Neural progenitor cell (in vitro differentiated cells): ENCODE data around the gene TMEM121. TPM values are rescaled to one million over a fixed set of nuclear protein-coding genes. Genes with fewer than 3 reads are reported as not detected.

ENCODE experiments used
- DNase-seq: peaks from one replicate; pipeline ENCODE4 v3.0.0-alpha.2; 2016; ENCODE audit warnings: low spot score
- H2AFZ ChIP-seq: fragments of 200-600 bp; sonication (generic); replicated peaks from 2 replicates; pipeline ENCODE4 v1.6.1; 2016; ENCODE audit warnings: antibody characterized with exemption
- H3F3A ChIP-seq: fragments of 200-600 bp; sonication (generic); 2 replicates; pipeline ENCODE4 v1.6.1; 2016; ENCODE audit warnings: antibody characterized with exemption, low read depth
- H3K27ac ChIP-seq: fragments of 200-600 bp; sonication (generic); 2 replicates; pipeline ENCODE4 v1.5.1; 2016; ENCODE audit warnings: mild to moderate bottlenecking
- H3K27me3 ChIP-seq: fragments of 200-600 bp; sonication (generic); 2 replicates; pipeline ENCODE4 v1.6.1; 2016; ENCODE audit warnings: mild to moderate bottlenecking, moderate library complexity
- H3K36me3 ChIP-seq: fragments of 200-600 bp; sonication (generic); 2 replicates; pipeline ENCODE4 v1.5.1; 2016
- H3K4me1 ChIP-seq: fragments of 200-600 bp; sonication (generic); 2 replicates; pipeline ENCODE4 v1.6.1; 2016; ENCODE audit warnings: mixed run types
- H3K4me2 ChIP-seq: fragments of 200-600 bp; sonication (generic); 2 replicates; pipeline ENCODE4 v1.6.1; 2016
- H3K4me3 ChIP-seq: fragments of 200-600 bp; sonication (generic); 2 replicates; pipeline ENCODE4 v1.5.1; 2016
- H3K79me2 ChIP-seq: fragments of 200-600 bp; sonication (generic); 2 replicates; pipeline ENCODE4 v1.6.1; 2016; ENCODE audit warnings: low read depth
- H3K9ac ChIP-seq: fragments of 200-600 bp; sonication (generic); 2 replicates; pipeline ENCODE4 v1.6.1; 2016
- H3K9me3 ChIP-seq: fragments of 200-600 bp; sonication (generic); 2 replicates; pipeline ENCODE4 v1.5.1; 2016; ENCODE audit warnings: low read depth
- H4K20me1 ChIP-seq: fragments of 200-600 bp; sonication (generic); 2 replicates; pipeline ENCODE4 v1.6.1; 2016; ENCODE audit warnings: low read depth
- H3K27ac Mint-ChIP-seq: 3 replicates; pipeline ENCODE4 v1.8.0; 2021; ENCODE audit warnings: mixed read lengths
- H3K27me3 Mint-ChIP-seq: 2 replicates; pipeline ENCODE4 v1.8.0; 2022; ENCODE audit warnings: low read depth, mild to moderate bottlenecking, inconsistent platforms, moderate library complexity, mixed read lengths; ENCODE audit not compliant: insufficient read depth
- H3K36me3 Mint-ChIP-seq: 3 replicates; pipeline ENCODE4 v1.8.0; 2021; ENCODE audit warnings: mixed read lengths
- H3K4me1 Mint-ChIP-seq: 3 replicates; pipeline ENCODE4 v1.8.0; 2021; ENCODE audit warnings: mixed read lengths
- H3K4me3 Mint-ChIP-seq: 3 replicates; pipeline ENCODE4 v1.8.0; 2021; ENCODE audit warnings: mild to moderate bottlenecking, moderate library complexity, mixed read lengths
- H3K9me3 Mint-ChIP-seq: 3 replicates; pipeline ENCODE4 v1.8.0; 2020; ENCODE audit warnings: mixed read lengths
- CTCF ChIP-seq: fragments of 200-600 bp; sonication (generic); IDR thresholded peaks from 2 replicates; pipeline ENCODE4 v1.5.1; 2017; ENCODE audit warnings: antibody characterized with exemption, mild to moderate bottlenecking
- EZH2 ChIP-seq: fragments of 200-600 bp; sonication (generic); IDR thresholded peaks from 2 replicates; pipeline ENCODE4 v1.6.1; 2017; ENCODE audit warnings: antibody characterized with exemption, mild to moderate bottlenecking, moderate library complexity
- EZH2phosphoT487 ChIP-seq: fragments of 200-600 bp; sonication (generic); IDR thresholded peaks from 2 replicates; pipeline ENCODE4 v1.6.1; 2017; ENCODE audit warnings: antibody characterized with exemption
- total RNA-seq: library from RNA; depleted of rRNA; stranded (reverse); fragments of >200 nt; gene quantifications from 2 replicates; pipeline ENCODE4 v1.2.3, GENCODE V29; 2015; ENCODE audit warnings: low replicate concordance

Gene TMEM121
- total RNA-seq, 1 donor from 2014 or later, result 0.90 TPM

- Histone ChIP-seq H3K79me2 (no peaks in the 10 kb centered on the region), H2AFZ (no peak overlapping the region), H3K36me3 (no peaks in the 10 kb centered on the region), H3K27ac (no peak overlapping the region), H3K9ac (no peak overlapping the region), H3F3A (peaks cover 19% of the 10 kb centered on the region), H3K9me3 (no peaks in the 10 kb centered on the region), H3K4me2 (peak overlapping the region; percentile 69), H4K20me1 (peaks cover 13% of the 10 kb centered on the region), H3K27me3 (peaks cover 71% of the 10 kb centered on the region), H3K4me3 (peak overlapping the region; percentile 42), H3K4me1 (peaks cover 33% of the 10 kb centered on the region)
- no peaks in the 10 kb centered on the region for H3K9me3 Mint-ChIP-seq
- no peak for TF ChIP-seq EZH2
- no peak for TF ChIP-seq EZH2phosphoT487
- TF ChIP-seq CTCF, result peak; percentile 73
- DNase-seq, result peak; percentile 81
- peak overlapping the region; percentile 77 for H3K4me3 Mint-ChIP-seq
- no peak overlapping the region for H3K27ac Mint-ChIP-seq
- H3K4me1 Mint-ChIP-seq, result peaks cover 44% of the 10 kb centered on the region
- H3K27me3 Mint-ChIP-seq, result peaks cover 15% of the 10 kb centered on the region
- H3K36me3 Mint-ChIP-seq, result no peaks in the 10 kb centered on the region
These were observed 40.6 kb upstream of the TMEM121 start for GRCh38 chr14:105485739-105486162.

GRCh38 chr14:105486163-105486973 is 40.0 kb upstream of the TMEM121 start, which contains the start of gene CRIP1:
CRIP1 (plus strand) TSS chr14:105486886; CDS start chr14:105487260, 374 bp downstream.
- peak within 1 kb of the TSS; percentile 42 for H3K4me3 ChIP-seq
- TF ChIP-seq EZH2, result peak; percentile 43
- TF ChIP-seq CTCF, result no peak
- Mint-ChIP-seq H3K27me3 (peaks cover 15% of the 10 kb centered on the region), H3K36me3 (no peaks in the 10 kb centered on the region), H3K27ac (no peak within 1 kb of the TSS), H3K9me3 (no peaks in the 10 kb centered on the region), H3K4me3 (peak within 1 kb of the TSS; percentile 78), H3K4me1 (peaks cover 38% of the 10 kb centered on the region)
- H3K9me3 ChIP-seq, result no peaks in the 10 kb centered on the region
- DNase-seq, result no peak
- H3K79me2 ChIP-seq, result no peaks in the 10 kb centered on the region
- H3K27ac ChIP-seq, result no peak within 1 kb of the TSS
- no peaks in the 10 kb centered on the region for H3K36me3 ChIP-seq
- peaks cover 25% of the 10 kb centered on the region for H3F3A ChIP-seq
- H2AFZ ChIP-seq, result no peak within 1 kb of the TSS
- H3K9ac ChIP-seq, result no peak within 1 kb of the TSS
- H3K4me1 ChIP-seq, result peaks cover 29% of the 10 kb centered on the region
- H4K20me1 ChIP-seq, result peaks cover 13% of the 10 kb centered on the region
- H3K4me2 ChIP-seq, result peak within 1 kb of the TSS; percentile 69
- peaks cover 65% of the 10 kb centered on the region for H3K27me3 ChIP-seq

- Histone ChIP-seq H3F3A (peaks cover 31% of the 10 kb centered on the region), H3K4me2 (peak overlapping the region; percentile 69), H3K36me3 (no peaks in the 10 kb centered on the region), H3K4me3 (peak overlapping the region; percentile 42), H3K4me1 (peaks cover 29% of the 10 kb centered on the region), H4K20me1 (peaks cover 13% of the 10 kb centered on the region), H2AFZ (no peak overlapping the region), H3K9me3 (no peaks in the 10 kb centered on the region), H3K9ac (no peak overlapping the region), H3K27ac (no peak overlapping the region), H3K79me2 (no peaks in the 10 kb centered on the region), H3K27me3 (peaks cover 58% of the 10 kb centered on the region)
- Mint-ChIP-seq H3K4me1 (peaks cover 34% of the 10 kb centered on the region), H3K36me3 (no peaks in the 10 kb centered on the region), H3K4me3 (peak overlapping the region; percentile 78), H3K9me3 (no peaks in the 10 kb centered on the region), H3K27ac (no peak overlapping the region), H3K27me3 (peaks cover 15% of the 10 kb centered on the region)
- TF ChIP-seq EZH2phosphoT487 (no peak), EZH2 (peak; percentile 10), CTCF (no peak)
- DNase-seq, result peak; percentile 45
These were observed 39.4 kb upstream of the TMEM121 start for GRCh38 chr14:105486974-105487448.
